NB4 (cell line): ENCODE results near the gene GPC4.

ENCODE experiments used
- CTCF ChIP-seq: IDR thresholded peaks from one replicate; pipeline ENCODE4 v1.5.1; 2012; ENCODE audit warnings: low read depth, low read length
- POLR2A ChIP-seq: IDR thresholded peaks from 2 replicates; pipeline ENCODE4 v1.6.1; 2011; ENCODE audit warnings: mild to moderate bottlenecking; ENCODE audit not compliant: insufficient read length; ENCODE audit errors: extremely low read depth

GRCh38 chrX:133454491-133454914, 39.2 kb upstream of the GPC4 start:
- TF ChIP-seq CTCF (no peak), POLR2A (no peak)
